Spleen (tissue), 7 donors: ENCODE measurements around the gene ENDOV.

Source experiments
- CTCF ChIP-seq, 11 experiments: fragments of 200-600 bp in 7 of 11; fragments of 450-650 bp in 4 of 11; sonication (generic) in 4 of 11; IDR thresholded peaks in 8 of 11; conservative IDR thresholded peaks in 3 of 11; 1 replicate in 7 of 11; 2 replicates in 4 of 11; pipeline versions ENCODE4 v1.4.0 to v1.8.0; 2016 to 2021; ENCODE audit warnings: antibody characterized with exemption in 11 of 11, inconsistent platforms in 4 of 11, mild to moderate bottlenecking in 1 of 11
- POLR2AphosphoS5 ChIP-seq, 3 donors: sonication (generic); formaldehyde crosslinking; IDR thresholded peaks; one replicate each; pipeline ENCODE4 v1.5.1; 2017; ENCODE audit warnings: antibody characterized with exemption in 3 of 3
- donor health status: DM: no; HTN: no; CAD: no; lungs with moderate emphysema.
- donor health status: DM: no; HTN: no; CAD: no.
- donor health status: DM: no; HTN: no; CAD: no.

GRCh38 chr17:80372456-80372855, 42.5 kb upstream of the ENDOV start:
- TF ChIP-seq CTCF (IDR thresholded peaks at IDR 0.05 in 8 of 11, conservative IDR thresholded peaks at IDR 0.05 in 3 of 11), result no peak
- TF ChIP-seq POLR2AphosphoS5 (IDR thresholded peaks at IDR 0.05), result peak in 1 of 3 donors; percentile 8
